Fibroblast of the conjunctiva (primary cell): Measurements from ENCODE around the gene BCCIP.

Experiments used
- DNase-seq: peaks from one replicate; pipeline ENCODE4 v3.0.0-alpha.2; 2010; ENCODE audit warnings: low read depth

The BCCIP gene

DNA sequence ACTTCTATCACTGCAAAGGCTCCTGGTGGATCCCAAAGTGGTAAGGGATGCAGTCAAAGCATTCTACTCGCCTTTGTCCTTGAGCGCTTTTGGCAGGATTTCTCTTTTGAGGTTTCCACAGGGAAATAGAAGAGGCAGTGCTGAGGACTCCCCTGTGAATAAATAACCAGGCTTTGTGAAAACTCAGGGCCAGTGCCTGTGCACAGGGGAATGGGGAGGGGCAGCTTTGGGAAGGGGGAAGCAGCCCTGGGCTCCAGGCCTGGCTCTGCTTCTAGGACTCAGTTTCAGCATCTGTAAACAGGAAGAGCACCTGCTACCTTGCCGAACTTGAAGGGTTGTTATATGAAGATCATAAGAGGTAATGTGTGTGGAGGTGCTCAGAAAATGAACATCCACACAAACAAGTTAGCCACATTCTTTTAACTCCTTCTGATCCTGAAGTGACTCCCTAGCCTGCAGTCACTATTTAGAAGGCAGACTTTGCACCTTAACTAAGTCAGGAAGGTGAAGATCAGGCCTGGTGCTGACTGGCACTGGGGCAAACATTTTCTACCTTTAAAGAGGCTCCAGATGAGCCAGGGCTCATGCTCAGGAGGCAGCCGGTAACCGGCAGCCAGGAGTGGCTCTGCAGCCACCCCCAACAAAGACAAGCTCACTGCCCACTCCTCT lies 25.2 kb upstream of the BCCIP start:
- no peak for DNase-seq

DNA sequence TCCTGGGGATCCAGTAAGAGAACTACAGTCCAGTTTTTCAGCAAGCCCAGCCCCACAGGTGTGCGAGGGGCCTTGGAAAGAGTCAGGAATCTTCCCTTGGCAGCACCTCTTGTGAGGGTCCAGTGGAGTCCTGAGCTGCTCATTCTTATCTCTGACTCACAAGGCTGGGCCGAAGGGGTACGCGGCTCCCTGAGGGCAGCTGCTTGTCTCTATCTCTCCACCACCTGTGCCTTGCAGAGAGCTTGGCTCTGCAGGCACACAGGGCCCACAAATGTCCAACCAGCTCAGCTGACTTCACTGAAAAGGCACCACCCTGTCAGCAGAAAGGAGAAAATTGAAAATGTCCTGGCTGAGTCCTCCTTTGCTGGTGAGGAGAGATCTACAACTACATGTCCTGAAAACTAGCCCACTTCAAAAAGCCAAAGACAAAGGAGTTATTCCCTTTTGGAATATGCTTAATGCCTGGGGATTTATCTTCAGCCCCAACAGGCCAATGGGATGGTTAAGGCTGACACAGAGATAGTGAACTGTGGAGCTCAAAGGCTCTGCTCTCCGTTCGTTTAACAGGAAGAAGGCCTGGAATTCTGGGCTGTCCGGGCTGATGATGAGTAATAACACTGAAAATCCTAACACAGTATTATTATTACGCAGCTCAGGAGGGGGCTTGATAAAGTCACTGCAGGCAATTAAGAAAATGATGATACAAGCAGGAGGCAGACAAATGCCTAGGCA lies 23.7 kb upstream of the BCCIP start:
- no peak for DNase-seq

DNA sequence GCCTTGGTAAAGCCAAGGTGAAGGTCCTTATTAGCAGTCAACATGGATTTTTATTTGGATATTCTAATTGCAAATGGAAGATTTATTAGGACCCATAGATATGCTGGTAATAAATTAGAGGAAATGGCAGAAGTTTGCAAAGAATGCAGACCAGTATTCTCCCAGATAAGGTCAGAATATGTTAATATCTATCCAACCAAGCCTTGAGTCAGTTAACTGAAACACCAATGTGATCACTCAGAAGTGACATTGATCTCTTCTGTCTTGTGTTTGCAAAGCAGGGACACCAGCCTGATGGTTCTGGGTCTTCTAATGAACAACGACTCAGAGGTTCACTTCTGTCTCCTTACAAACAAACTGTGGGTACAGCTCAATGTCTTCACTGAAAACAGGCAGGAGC lies 21.8 kb upstream of the BCCIP start:
- no peak for DNase-seq

DNA sequence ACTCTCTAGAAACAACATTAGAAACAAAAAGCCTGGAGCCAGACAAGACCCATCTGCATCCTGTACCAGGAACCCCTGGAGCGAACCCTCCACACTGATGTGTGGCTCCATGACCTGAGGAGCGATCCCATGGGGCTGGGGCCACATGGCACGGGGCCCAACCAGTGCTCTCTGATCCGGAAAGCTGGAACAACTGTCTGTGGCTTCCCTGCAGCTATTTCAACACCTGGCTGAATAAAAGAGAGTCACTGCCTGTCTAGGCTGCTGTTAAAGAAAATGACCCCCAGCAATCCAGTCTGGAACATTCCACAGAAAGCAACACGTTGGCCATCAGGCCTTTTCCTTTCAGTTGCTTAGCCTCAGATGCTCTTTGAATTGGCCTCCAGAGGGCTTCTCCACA lies 21.2 kb upstream of the BCCIP start:
- no peak for DNase-seq

DNA sequence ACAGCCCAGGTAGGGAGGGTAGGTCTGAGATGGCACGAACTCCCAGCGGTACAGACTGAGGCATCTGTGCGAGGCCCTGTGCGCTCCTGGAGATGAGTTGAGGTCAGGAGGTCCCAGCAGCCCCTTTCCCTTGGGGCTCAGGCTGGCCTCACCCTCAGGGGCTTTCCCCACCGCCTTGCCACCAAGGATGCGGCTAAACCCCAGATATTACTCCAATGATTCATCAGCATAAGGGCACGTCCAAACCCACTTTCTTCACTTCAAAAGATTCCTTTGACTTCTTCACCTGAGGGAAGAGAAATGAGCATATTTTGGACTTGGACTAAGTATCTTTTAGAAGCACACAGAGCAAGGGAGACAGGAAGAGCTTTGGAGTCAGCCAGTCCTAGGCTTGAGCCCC lies 20.6 kb upstream of the BCCIP start:
- DNase-seq = no peak

DNA sequence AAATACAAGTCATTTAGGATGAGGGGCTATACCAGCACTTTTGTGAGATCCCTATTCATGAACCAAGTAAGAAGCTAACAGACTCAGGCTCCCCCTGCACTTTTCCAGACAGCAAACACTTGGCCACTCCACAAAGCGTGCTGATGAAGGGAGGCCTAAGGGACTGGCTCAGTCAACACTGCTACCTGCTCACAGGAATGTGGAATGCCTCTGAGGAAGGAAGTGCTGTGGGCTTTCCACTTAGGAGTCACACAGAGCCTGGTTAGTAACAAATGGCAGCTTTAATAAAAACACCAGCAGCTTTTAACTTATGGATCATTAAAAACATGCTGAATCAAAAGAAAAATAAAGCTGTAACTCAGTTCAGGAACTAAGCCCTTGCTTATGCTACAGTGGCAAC lies 15.3 kb upstream of the BCCIP start:
- DNase-seq = no peak

DNA sequence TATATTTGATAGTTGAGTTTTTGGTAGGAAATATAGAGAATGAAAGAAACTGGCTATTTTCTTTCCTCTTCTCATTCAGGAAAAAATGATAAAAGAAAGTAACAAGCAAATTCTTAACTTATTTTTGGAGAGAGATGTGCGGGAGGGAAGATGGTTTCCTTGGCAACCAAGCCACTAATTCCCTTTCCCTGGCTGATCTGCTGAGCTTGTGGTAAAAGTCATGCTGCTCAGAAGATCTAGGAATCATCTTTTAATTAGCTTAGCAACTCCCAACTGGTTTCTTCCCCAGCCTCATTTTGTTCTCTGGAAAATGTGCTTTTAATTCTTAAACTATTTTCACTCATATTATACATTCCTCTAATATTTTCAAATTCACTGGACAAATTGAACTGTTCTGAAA lies 12.1 kb upstream of the BCCIP start:
- DNase-seq = no peak

DNA sequence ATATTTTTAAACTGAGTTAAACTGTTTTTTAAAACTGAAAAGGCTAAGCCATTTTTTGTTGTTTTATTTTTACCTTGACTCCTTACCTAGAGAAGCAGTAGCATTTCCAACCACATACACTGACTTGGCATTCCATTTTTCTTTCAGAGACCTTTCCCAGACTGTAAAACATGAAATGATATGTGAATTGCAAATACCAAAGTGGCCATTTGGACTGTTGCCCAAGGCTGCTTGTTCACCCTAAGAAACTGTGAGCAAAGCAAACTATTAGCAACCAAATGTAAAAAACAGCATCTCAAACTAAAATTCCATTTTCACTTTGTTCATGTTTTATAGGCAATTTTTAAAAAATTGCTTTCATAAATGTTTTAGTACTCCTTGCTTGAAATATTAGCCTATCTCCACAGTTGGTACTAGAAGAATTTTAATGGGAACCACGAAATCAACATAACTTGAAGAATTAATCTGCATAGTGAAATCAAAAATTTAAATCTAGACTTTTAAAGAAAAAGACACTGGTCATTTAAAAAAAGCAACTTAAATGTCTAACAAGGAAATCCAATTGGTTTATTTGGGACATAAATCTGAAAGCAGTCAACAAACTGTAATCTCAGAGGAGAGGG lies 11.1 kb upstream of the BCCIP start:
- DNase-seq = no peak

DNA sequence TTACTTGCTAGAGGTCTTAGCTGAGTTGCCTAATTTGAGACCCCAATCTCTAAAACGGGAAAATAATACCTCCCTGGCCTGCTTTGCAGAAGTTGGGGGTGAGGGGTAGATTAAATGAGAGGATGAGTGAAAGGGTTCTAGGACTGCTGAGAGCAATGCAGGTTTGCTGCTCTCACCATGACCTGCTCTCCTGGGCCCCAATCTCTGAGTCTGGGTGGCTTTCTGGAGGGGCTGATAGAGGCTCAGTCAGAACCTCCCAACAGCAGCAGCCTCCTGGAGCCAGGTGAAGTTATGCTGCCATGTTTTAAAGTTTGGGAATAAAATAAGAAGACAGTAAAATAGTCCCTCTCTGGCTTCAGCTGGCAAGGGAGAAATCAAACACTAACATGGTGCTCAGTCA lies 7.6 kb upstream of the BCCIP start:
- no peak for DNase-seq

DNA sequence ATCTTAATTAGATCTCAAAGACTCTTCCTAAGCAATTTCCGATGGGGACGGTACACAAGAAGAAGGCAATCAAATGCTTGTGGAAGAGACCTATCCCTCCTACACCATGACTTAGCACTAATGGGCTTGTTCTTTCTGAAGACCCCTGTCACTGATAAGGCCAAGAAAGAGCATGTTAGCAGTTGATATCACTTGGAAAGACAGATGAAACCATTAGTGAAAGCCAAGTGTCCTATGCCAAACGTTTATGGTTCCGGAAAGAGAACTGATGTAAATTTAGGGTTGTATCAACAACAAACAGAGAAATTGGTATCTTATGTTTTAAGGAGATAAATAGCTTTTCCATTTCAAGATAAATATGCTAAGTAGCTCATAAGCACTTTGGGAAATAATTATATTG lies 6.8 kb upstream of the BCCIP start:
- DNase-seq = no peak

DNA sequence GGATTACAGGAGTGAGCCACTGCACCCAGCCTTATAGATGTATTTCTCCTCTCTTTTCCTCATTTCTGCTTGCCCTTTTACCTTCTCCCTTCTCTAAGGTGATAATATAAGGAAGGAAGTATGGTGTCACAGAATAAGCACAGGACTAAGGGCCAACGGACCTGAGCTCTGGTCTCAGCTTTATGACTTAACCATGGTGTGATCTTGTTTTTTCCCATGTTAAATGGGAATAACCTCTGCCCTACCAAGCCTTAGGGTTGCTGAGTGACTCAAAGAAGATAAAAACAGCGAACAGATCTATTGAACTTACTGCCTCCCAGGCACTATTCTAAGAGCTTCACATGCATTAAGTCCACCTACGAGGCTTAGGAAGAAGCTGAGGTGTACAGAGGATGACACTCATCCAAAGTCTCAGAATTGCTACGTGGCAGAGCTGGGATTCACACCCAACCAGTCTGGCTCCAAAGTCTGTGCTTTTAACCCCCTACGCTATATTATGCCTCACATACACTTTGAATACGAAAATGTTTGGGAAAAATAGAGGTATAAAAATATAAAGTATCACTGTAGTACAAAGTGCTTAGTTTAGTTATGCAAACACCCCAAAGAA lies 5.9 kb upstream of the BCCIP start:
- no peak for DNase-seq

DNA sequence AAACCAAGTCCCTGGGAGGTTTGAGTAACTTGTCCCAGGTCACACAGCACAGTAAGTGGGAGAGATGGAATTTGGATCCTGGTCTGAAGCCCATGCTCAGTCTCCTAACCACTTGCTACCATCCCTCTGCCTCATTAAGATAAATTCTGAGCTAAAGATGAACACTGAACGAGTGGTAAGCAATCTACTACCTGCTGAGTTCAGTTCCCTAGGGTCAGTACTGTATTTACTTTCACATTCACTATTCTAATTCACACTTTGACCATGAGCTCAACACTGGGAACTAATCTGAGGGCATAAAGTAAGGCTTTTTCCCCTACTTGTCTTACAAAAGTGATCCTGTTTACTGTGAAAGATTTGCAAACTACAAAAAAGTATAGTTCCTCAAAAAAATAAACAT lies 2.6 kb upstream of the BCCIP start:
- no peak for DNase-seq

DNA sequence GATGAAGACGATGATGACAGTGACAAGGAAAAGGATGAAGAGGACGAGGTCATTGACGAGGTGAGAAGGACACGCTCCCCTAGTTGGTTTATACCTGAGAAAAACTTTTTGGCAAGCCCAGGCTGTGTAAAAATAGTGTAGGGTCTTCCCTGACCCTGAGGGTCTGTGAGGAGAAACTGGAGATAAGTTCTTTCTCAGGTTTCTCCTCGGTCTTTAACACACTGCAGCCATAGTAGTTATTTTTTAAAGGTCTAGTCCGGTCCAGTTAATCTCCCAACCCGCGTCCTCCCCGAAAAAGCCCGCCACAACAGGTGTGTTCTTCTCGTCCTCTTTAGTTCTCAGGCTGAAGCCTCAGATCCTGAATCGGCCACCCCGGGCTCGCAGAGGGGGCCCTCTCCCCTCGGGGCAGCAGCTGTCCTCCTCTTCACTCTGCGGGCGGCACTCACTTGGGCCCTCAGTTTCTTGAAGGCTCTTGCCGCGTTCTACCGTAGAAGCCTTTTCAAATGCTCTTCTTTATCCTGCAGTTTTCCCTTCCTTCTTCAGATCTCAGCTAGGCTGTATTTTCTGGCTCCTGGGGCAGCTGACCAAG lies 411 bp downstream of the BCCIP start:
- DNase-seq = no peak

DNA sequence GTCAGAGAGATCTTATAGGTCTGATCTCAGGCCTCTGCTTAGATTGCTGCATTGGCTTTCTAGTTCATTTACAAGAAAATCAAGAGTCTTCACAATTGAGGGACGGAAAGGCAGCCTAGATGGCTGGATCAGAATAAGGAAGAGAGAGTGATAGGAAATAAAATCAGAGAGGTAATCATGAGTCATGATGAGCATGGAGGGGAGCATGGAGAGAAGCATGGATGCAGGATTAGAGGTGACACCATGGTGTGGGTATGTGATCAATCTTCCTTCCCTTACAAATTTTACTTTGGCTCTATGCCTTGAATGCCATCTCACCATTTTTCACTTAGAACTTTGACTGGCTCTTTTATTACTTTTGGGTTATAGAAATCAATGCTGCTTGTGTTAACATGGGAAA lies 1.4 kb downstream of the BCCIP start:
- no peak for DNase-seq

DNA sequence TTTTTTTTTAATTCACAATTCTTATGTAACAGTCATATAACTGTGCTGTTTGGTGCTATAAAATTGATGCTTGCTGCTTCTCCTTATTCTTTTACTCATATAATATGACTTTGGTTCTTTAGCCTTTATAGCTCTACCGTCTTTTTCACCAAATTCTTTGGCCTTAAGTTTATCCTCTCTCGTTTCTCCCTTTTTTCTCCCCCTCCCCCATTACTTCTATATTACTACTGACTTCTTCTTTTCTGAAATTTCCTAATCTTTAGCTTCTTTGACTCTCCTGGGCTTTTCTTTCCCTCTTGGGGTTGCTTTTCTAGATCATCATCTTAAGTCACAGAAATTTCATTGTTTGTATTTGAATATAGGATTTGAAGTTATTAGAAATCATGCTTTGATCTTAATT lies 3.8 kb downstream of the BCCIP start:
- no peak for DNase-seq

DNA sequence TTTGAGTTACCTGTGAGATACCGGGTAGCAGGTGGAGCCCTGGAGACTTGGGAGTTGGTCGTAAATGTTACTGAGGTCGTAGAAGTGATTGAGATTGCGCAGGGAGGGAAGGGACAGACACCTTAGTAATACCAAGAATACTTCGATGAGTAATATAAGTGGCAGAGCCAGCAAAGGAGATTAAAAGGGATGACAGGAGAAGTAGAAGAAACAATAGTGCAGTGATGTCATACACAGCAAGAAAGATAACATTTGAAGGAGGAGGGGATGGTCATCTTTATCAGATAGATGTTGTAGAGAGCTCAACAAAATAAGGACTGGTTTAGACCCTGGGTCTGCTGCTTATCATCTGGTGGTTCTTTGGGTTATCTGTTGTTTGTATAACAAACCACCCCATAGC lies 5.0 kb downstream of the BCCIP start:
- DNase-seq = no peak

DNA sequence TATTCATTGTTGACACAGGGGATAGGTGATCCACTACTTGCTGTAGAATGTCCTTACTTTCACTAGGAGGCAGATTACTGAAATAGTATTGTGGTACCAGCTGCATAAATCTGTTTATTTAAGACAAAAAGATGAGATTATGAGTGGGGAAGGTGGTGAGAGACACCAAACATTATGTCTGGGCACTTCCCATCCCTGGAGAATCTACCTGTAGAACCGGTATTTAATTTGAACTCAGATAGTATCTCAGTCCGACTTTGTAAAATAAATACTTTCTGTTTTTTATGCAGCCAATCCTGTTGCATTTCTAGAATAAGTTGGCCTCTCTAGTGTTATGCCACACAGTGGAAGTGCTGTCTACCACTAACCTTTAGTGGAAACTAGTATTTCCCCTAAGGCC lies 13.4 kb downstream of the BCCIP start:
- no peak for DNase-seq

DNA sequence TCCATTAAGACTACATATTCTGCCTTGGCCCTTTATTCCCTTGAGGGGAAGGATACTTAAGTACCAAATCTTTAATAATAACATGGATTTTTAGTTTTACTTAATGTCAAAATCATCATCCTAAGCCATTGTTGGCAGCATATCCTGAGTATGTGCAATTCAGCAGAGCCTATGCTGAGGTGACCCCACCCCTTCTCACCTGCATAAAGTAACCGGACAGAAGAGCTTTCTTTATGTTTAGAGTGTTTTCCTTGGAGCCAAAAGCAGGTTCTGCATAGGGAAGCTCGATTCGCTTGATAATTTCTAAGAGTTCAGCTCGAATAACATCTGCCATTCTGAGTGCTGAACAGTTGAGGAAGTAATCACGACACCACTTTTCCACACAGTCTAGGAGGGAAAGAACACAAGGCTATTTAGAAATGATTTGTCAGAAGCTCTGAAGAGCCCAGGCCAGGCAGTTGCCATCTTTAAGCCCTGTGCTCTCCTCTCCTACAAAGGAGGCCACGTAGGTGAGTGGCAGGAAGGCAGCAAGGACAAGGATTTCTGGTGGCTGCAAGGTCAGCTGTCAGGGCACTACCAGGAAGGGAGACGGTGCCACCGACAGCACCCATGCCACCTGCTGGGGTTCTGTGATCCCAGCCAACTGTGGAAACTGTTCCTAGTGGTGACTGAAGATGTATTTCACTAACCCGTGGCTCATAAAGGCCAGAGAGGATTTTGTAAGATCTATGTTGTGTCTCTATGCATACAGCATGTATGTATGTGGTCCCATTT lies 15.6 kb downstream of the BCCIP start:
- DNase-seq = no peak

DNA sequence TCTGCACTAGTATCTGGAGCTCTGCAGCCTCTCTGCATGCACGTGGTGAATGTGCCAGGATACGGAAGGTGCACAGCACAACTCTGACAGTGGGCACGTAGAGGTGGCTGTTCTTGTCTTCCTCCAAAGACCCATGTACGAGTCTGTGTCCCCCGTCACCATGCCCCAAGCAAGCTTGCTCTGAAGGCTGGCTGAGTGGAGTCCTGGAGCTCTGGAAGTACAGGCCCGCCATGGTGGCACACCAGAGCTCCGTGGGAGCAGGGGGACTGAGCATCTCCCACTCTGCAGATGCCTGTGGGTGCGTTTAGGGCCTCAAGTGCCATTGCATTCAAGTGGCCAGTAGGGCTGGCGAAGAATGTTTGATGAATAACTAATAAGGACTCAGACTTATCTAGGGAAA lies 17.1 kb downstream of the BCCIP start:
- no peak for DNase-seq

DNA sequence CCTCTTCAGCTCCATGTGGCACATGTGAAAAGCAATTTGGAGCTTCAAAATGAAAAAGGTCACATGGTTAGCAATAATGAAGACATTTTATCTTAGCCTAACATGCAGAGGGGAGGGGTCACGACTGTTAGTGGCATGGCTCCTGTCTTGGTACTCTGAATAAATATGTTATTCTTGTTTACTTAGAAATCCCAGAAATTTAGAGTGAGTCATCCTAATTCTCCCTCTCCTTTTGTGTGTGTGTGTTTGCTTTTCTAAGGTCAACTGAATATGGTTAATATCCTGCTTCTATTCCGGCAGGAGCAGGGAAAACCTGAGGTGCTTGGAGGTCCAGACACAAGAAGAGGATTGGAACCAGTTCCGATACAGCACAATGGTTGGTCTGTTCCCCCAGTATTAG lies 17.6 kb downstream of the BCCIP start:
- no peak for DNase-seq

DNA sequence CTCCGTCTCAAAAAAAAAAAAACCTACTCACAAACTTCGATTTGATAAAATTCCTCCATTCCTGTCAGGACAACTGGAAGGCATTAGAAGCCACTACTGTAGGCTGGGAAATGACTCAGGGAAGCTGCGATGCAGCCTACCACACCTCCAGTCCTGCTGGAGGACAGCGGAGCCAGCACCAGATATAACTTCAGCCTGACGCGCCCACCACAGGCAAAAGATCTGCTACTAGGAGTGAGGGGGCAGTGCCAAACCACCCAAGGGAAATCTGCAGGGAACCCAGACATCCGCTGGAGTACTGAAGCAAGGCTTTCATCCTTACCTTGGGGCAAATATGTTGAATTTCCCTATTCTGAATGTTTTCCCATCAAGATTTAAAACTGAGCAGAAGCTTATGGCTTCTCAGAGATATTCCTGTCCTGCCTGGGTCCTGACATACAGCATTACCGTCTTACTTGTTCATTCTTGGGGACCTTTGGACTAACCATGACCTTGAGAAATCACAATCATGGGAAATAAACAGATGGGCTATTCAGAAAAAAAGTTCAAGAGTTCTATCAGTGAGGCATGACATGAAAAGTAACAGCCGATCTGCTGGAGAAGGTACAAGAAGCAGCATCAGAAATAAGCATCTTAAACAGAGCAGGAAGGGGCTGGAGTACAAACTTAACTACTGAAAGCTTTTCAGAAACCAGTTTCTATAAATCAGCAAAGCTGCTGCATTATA lies 20.4 kb downstream of the BCCIP start:
- DNase-seq = no peak
